Raji (cell line): ENCODE measurements around the gene CLK3.

ENCODE experiments used
- POLR2A ChIP-seq: IDR thresholded peaks from 2 replicates; pipeline ENCODE4 v1.6.1; 2011; ENCODE audit warnings: low read depth, low read length, control low read depth; ENCODE audit not compliant: insufficient read depth

Gene CLK3

DNA sequence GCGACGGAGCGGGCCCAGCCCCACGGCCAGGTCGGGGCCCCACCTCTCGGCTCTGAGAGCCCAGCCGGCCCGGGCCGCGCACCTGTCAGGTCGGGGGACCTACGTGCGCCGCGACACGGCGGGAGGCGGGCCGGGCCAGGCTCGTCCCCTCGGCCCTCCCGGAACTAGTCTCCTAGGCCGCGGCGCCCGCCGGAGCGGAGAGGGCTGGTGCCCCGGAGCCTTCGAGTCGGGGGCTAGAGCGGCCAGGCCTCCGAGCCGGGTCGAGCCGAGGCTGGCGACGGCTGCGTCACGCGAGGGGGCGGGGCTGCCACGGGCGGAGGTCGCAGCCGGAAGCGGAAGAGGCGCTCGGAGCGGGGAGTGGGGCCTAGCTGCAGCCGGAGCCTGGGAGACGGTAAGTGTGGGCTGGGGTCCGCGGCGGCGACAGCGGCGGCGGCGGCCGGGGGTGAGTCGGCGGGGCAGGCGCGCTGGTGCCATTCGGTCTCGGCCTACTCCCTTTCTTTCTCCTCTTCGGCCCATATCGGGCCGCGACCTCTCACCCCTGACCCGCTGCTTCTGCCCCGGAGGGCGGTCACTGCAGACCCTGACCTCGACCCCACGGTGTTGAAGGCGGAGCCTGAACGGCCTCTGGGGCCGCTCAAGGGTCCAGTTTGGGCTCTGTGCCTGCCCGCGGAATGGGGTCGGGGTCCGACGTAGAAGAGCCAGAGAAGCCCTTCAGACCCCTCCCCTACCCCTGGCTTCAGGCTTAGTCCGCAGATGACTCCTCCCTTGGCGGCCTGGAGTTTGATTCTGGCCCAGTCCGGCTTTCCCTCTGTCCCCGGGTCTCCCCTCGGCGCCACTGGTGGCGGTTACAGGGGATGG, at the start of gene CLK3:
Gene CLK3, plus strand, starts transcription at position 329 of the 858 bp plus-strand sequence. CDS start 3,361 bp downstream, outside the sequence.
- TF ChIP-seq POLR2A: peak; percentile 76; the same call in 1 of the 2 replicates

DNA sequence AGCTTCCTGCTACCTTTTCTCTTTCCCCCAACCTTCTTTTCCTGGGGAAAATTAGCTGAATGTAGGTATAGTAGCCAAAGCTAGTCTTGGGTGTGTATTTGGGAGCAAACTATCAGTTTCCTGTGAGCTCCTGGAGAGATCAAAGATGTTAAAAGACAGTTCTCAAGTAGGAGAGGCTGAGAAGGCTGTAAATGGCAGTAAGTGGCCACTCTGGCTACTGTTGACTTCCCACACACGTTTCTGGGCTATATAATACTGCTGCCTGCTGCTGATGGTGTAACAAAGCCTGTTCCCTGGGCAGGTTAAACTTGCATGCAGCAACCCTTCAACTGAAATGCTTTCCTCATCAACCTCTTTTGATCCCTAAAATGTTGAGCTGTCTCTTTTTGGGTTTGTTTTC, 47.0 kb upstream of the CLK3 start:
- TF ChIP-seq POLR2A: no peak

- no peak for TF ChIP-seq POLR2A
Observed at GRCh38 chr15:74569731-74570070, 45.9 kb upstream of the CLK3 start.

DNA sequence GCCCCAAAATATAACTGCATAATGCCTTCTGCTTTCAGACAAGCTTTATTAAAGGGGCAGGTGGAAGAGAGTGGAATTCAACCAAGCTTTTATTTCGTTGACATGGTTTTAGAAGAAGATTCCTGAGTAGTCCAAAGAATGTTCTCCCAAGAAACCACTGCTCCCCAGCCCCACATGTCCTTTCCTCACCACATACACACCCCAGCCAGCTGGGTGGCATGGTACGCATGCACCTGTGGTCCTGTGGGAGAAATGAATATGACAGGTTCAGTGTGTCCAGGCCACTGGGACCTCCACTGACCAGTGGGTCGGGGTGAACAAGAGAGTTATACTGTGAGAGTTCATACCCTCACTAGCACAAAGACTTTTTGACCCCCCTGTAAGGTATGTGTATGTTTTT, 44.4 kb upstream of the CLK3 start:
- no peak for TF ChIP-seq POLR2A

DNA sequence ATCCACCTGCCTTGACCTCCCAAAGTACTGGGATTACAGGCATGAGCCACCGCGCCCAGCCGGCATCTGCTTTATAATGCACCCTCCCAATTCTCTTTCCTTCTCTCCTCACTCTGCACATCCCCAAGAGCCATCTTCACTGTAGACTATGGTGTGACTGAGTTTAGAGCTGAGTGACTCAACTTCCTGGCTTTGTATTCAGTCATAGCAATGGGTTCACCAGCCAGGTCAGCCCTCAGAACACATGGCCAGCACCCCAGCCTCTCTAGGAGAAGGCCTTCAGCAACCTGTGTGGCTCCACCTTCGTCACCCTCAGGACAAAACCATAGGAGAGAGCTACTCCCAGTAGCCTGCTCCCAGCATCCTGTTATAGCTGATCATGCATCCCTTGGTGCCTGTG, 41.6 kb upstream of the CLK3 start:
- TF ChIP-seq POLR2A: no peak

- TF ChIP-seq POLR2A: no peak
Observed at GRCh38 chr15:74578496-74578994, 37.1 kb upstream of the CLK3 start.

GRCh38 chr15:74579001-74579400, 36.6 kb upstream of the CLK3 start:
- TF ChIP-seq POLR2A: no peak

DNA sequence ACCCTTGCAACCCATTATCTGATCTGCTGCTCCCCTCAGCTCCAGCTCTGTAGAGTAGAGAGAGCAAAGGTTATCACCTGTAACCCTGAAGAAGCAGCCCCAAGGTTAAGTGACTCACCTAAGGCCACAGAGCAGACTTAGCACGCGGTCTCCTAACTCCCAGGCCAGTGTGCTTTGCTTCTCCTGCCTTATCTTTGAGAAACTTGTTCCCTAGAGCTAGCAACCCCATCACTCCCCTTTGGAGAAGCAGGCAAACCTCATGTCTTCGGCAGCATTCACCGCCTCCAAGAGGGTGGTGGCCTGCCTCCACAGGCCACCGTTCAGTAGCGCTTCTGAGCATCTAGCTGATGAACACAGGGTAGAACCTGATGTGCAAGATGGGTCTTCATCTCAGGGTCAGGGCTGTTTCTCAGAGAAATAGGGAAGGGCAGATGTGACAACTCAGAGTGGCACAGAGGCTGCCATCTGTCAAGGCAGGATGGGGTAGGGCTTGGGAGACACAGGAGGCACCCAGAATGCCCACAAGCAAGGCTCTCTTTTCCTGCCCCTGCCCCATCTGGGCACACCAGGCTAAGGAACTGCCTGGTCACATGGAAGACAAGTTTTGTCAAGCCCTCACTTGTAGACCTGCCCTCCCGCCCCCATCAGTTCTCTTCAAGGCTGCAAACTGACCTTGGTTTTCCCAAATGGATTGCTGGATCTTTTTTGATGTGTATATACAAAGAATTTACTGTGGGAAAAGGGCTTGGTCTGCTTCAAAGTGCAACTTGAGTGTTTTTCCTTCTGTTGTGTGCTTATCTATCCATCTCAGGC, 34.9 kb upstream of the CLK3 start:
- TF ChIP-seq POLR2A: no peak

DNA sequence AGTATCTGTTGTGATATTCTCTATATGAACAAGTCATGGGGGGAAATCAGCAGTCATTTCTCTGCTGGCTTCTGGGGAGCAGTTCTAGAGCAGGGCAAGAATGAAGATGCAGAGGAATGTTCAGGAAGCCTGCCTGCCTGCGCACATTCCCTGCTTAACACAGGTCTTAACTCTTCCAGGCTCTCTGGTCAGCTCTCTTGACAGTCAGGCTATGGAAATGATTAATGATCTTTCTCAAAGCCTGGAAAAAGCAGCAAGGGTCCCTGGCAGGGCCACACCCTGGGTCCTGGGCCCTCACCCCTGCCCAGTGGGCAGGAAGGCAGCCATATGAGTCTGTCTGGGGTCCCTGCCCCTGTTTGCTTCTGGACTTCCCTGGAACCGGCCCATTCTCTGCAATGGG, 31.4 kb upstream of the CLK3 start:
- TF ChIP-seq POLR2A: no peak

- TF ChIP-seq POLR2A: no peak
Observed at GRCh38 chr15:74584779-74585178, 30.9 kb upstream of the CLK3 start.

GRCh38 chr15:74585191-74585590, 30.4 kb upstream of the CLK3 start:
- TF ChIP-seq POLR2A: no peak

GRCh38 chr15:74585857-74586256, 29.8 kb upstream of the CLK3 start:
- TF ChIP-seq POLR2A: no peak

- TF ChIP-seq POLR2A: no peak
Observed at GRCh38 chr15:74589826-74590225, 25.8 kb upstream of the CLK3 start.

- TF ChIP-seq POLR2A: no peak
Observed at GRCh38 chr15:74592222-74592621, 23.4 kb upstream of the CLK3 start.

DNA sequence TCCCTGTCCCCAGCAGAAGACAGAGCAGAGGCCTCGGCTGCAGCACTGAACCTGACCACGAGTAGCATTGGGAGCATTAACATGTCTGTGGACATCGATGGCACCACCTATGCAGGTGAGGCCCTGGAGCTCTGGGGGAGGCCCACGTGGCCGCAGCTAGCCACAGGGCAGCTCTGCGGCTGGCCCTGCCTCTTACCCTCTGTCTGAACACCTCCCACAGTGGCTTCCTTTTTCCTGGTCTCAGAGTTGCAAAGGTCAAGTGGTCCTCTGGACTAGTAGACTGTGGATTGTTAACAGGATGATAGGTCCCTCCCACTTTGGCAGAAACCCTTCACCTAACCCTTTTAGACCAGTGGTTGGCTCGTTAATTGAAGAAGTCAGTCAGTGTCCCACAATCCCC, 22.5 kb upstream of the CLK3 start:
- TF ChIP-seq POLR2A: no peak

DNA sequence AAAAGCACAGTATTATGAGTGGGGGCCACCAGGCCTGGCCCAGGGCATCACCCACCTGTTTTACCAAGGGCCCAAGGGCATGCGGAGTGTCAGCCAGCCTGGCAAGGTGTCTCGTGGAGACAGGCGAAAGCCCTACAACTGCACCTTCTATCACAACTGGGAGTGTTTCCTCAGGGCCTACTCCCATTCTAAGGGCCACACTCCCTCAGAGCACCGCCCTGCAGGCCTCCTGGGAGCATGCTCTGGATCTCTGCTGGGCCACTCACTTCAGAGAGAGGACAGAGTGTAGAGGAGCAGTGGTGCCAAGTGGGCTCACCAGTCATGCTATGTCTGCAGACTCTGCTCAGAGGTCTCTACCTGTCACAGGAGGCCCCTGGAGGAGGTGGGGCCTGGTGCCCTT, 21.2 kb upstream of the CLK3 start:
- TF ChIP-seq POLR2A: no peak
